Measurements from ENCODE around the gene LPCAT4. TPM values are rescaled to one million over a fixed set of nuclear protein-coding genes. Genes with fewer than 3 reads are reported as not detected.
A peak's percentile ranks its signal among the peaks of the same experiment; 100 is the strongest.
"Not testable (repeated sequence)": the region's sequence is repeated elsewhere in the genome, so short reads cannot be mapped to it uniquely, and the experiment has no call there.

Gene LPCAT4
- 4.4 and 9.6 TPM in 2 replicates for total RNA-seq (2014; rRNA removed; shearing (Covaris generic); ENCODE audit: low replicate concordance)

- in situ Hi-C loops (cut with HindIII; ENCODE audit: low pct_unique_long_range_greater_than_20kb, low sequenced_read_pairs): no loop called here
- DNase-seq (ENCODE audit: low read depth): peak; percentile 91
Observed at GRCh38 chr15:34367101-34368081, at the start of gene LPCAT4. LPCAT4 (minus strand) TSS chr15:34367196; CDS start chr15:34367100, 96 bp downstream.

- in situ Hi-C loops (cut with HindIII; ENCODE audit: low pct_unique_long_range_greater_than_20kb, low sequenced_read_pairs); DNase-seq (ENCODE audit: low read depth): not testable (repeated sequence)
Observed at GRCh38 chr15:34409511-34409910, 42.5 kb upstream of the LPCAT4 start.

- DNase-seq (ENCODE audit: low read depth); in situ Hi-C loops (cut with HindIII; ENCODE audit: low pct_unique_long_range_greater_than_20kb, low sequenced_read_pairs): not testable (repeated sequence)
Observed at GRCh38 chr15:34408973-34409372, 42.0 kb upstream of the LPCAT4 start.

GRCh38 chr15:34403899-34404298 lies 36.9 kb upstream of the LPCAT4 start:
- DNase-seq (ENCODE audit: low read depth); in situ Hi-C loops (cut with HindIII; ENCODE audit: low pct_unique_long_range_greater_than_20kb, low sequenced_read_pairs): not testable (repeated sequence)

- in situ Hi-C loops (cut with HindIII; ENCODE audit: low pct_unique_long_range_greater_than_20kb, low sequenced_read_pairs): not testable (repeated sequence)
Observed at GRCh38 chr15:34403160-34403598, 36.2 kb upstream of the LPCAT4 start.

GRCh38 chr15:34397637-34398259 lies 30.8 kb upstream of the LPCAT4 start:
- in situ Hi-C loops (cut with HindIII; ENCODE audit: low pct_unique_long_range_greater_than_20kb, low sequenced_read_pairs); DNase-seq (ENCODE audit: low read depth): not testable (repeated sequence)

More at GRCh38 chr15:34403160-34403598, 36.2 kb upstream of the LPCAT4 start:
- not testable (repeated sequence) for DNase-seq (ENCODE audit: low read depth)

GRCh38 chr15:34392981-34393380 lies 26.0 kb upstream of the LPCAT4 start:
- DNase-seq (ENCODE audit: low read depth); in situ Hi-C loops (cut with HindIII; ENCODE audit: low pct_unique_long_range_greater_than_20kb, low sequenced_read_pairs): not testable (repeated sequence)

- DNase-seq (ENCODE audit: low read depth); in situ Hi-C loops (cut with HindIII; ENCODE audit: low pct_unique_long_range_greater_than_20kb, low sequenced_read_pairs): not testable (repeated sequence)
Observed at GRCh38 chr15:34389594-34390086, 22.6 kb upstream of the LPCAT4 start.

- in situ Hi-C loops (cut with HindIII; ENCODE audit: low pct_unique_long_range_greater_than_20kb, low sequenced_read_pairs); DNase-seq (ENCODE audit: low read depth): not testable (repeated sequence)
Observed at GRCh38 chr15:34381829-34382521, 15.0 kb upstream of the LPCAT4 start.

GRCh38 chr15:34380491-34380890 lies 13.5 kb upstream of the LPCAT4 start:
- DNase-seq (ENCODE audit: low read depth); in situ Hi-C loops (cut with HindIII; ENCODE audit: low pct_unique_long_range_greater_than_20kb, low sequenced_read_pairs): not testable (repeated sequence)

GRCh38 chr15:34376856-34377255 lies 9.9 kb upstream of the LPCAT4 start:
- in situ Hi-C loops (cut with HindIII; ENCODE audit: low pct_unique_long_range_greater_than_20kb, low sequenced_read_pairs): no loop called here
- DNase-seq (ENCODE audit: low read depth): no peak

GRCh38 chr15:34375541-34375940 lies 8.5 kb upstream of the LPCAT4 start:
- DNase-seq (ENCODE audit: low read depth); in situ Hi-C loops (cut with HindIII; ENCODE audit: low pct_unique_long_range_greater_than_20kb, low sequenced_read_pairs): not testable (repeated sequence)

- DNase-seq (ENCODE audit: low read depth): no peak
- in situ Hi-C loops (cut with HindIII; ENCODE audit: low pct_unique_long_range_greater_than_20kb, low sequenced_read_pairs): no loop called here
Observed at GRCh38 chr15:34374816-34375215, 7.8 kb upstream of the LPCAT4 start.

GRCh38 chr15:34373951-34374350 lies 7.0 kb upstream of the LPCAT4 start:
- in situ Hi-C loops (cut with HindIII; ENCODE audit: low pct_unique_long_range_greater_than_20kb, low sequenced_read_pairs): no loop called here
- no peak for DNase-seq (ENCODE audit: low read depth)

- no peak for DNase-seq (ENCODE audit: low read depth)
- in situ Hi-C loops (cut with HindIII; ENCODE audit: low pct_unique_long_range_greater_than_20kb, low sequenced_read_pairs): no loop called here
Observed at GRCh38 chr15:34370643-34371042, 3.6 kb upstream of the LPCAT4 start.

- in situ Hi-C loops (cut with HindIII; ENCODE audit: low pct_unique_long_range_greater_than_20kb, low sequenced_read_pairs): no loop called here
- DNase-seq (ENCODE audit: low read depth): no peak
Observed at GRCh38 chr15:34370129-34370528, 3.1 kb upstream of the LPCAT4 start.

- in situ Hi-C loops (cut with HindIII; ENCODE audit: low pct_unique_long_range_greater_than_20kb, low sequenced_read_pairs): no loop called here
Observed at GRCh38 chr15:34366271-34367065, 528 bp downstream of the LPCAT4 start.

More at GRCh38 chr15:34366271-34367065, 528 bp downstream of the LPCAT4 start:
- DNase-seq (ENCODE audit: low read depth): peak; percentile 69

Data from Caki2 (cell line).